Femur (tissue), 1 donor: ENCODE results near the gene SLC35E4.
"Not testable (repeated sequence)": the region's sequence is repeated elsewhere in the genome, so short reads cannot be mapped to it uniquely, and the experiment has no call there.

ENCODE experiments used
- DNase-seq: peaks from one replicate; pipeline ENCODE4 v3.0.0-alpha.2; 2017

Gene SLC35E4

DNA sequence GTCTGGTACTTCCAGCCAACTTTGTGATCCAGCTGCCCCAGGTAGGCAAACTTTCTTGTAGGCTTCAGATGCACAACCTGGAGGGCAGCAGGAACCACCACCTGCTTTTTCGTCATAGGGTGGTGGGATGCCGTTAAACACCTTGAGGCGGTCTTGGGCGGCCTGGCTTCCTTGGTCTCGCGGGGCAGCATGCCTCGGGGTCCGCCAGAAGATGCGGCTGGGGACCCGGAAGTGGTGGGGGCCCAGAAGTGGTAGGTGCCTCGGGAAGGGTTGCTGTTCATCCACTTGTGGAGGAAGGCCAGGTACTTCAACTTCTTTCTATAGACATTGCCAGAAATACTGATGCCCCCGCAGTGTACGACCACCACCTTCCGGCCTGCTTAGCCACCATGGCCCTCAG, 18.8 kb downstream of the SLC35E4 start:
- no peak for DNase-seq

DNA sequence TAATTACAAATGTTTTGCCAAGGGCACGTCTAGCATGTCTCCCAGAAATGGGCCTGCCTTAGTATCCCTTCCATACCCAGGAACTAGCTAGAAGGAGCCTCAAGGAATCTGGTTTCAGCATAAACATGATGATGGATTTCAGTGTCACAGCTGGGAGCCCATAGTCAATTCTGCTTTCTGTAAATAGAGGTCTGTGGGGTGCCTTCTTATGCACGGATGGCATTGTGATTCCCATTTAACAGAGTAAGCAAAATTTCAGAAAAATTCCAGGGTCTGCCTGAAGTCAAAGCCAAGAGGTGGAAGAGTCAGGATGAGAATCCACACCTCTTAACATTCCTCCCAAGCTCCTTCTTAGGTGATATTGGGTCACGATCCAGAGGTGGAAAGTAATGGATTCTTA, 20.0 kb downstream of the SLC35E4 start:
- DNase-seq, result no peak

DNA sequence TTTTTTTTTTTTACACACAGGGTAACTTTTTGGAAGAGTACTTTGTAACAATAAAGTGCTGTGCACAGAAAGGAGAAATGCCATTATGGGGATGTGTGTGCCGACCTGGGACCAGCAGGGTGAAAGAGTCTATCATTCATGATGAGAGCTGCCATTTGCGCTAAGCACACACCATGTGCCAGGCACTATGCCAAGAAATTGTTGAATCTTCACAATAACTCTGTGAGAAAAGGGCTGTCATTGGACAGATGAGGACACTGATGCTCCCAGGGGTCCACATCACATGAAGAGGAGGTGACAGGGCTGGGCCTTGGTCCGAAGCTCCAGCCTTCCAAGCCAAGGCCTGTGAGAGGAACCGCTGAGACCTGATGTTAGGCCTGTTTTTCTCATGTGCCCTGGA, 26.5 kb downstream of the SLC35E4 start:
- no peak for DNase-seq

DNA sequence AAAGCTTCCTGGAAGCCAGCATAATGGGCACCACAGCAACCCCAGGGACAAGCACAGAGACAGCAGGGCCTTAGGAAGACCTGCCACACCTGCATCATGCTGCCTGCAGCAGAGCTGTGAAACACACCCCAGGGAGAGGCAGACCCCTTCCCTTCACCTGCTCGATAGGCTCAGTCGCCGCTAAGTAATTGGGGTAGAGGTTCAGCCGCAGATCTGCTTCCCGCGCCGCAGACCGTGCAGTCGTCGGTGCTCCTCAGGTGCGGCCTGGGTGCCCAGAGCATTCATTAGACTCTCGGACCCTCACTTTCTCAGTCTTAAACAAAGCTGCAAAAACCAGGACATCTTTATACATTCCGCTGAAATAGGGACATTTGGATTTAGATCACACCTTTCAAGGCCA, 29.2 kb downstream of the SLC35E4 start:
- no peak for DNase-seq

DNA sequence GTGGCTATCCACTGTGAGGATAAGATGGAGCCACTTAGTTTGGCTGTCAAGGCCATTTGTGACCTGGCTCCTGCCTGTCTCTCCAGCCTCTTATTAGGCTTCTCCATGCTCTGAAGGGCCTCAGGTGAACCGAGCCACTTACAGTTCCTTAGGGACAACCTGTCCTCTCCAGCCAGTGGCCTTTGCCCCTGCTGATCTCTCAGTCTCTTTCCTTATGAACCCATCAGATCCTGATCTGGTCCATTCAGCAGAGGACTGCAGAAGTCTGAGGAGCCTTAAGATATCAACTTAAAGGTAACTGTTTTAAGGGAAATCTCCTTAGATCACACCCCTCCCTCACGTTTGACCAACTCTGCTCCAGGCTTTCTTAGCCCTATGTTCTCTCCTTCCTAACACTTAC, 29.7 kb downstream of the SLC35E4 start:
- DNase-seq, result no peak

DNA sequence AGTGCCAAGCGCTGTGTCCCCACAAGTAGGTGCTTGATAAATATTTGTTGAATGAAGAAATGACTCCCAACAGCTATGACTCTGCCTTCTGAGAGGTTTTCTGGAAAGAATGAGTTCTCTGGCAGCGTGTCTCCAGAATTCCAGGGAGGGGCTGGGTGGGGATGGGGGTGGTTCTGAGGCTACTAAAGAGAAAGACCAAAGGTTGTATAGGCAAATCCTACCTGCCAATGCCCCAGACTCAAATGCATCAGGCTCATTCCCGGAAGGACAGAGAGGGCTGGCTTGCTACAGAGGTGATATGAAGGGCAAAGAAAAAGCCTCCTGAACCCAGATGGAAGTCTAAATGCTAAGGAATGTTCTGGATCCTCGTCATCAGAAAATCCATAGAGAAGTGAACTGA, 30.2 kb downstream of the SLC35E4 start:
- DNase-seq, result no peak

DNA sequence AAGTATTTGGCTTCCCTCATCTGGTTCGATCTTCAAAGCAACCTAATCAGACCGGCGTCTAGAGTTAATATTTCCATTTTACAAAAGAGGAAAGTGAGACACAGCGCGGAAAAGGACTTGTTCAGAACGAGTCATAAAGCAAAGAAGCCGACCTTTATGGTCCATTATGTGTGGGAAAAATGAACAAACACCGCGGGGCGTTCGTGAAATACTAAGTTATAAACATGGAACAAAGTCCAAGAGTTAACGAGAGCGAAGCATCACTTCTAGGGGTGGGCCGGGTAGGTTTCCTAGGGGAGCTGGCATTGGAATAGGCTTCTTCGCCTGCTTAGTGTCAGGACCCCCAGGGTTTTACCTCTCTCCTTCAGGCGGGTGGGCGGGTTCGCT, 31.5 kb downstream of the SLC35E4 start:
- no peak for DNase-seq

DNA sequence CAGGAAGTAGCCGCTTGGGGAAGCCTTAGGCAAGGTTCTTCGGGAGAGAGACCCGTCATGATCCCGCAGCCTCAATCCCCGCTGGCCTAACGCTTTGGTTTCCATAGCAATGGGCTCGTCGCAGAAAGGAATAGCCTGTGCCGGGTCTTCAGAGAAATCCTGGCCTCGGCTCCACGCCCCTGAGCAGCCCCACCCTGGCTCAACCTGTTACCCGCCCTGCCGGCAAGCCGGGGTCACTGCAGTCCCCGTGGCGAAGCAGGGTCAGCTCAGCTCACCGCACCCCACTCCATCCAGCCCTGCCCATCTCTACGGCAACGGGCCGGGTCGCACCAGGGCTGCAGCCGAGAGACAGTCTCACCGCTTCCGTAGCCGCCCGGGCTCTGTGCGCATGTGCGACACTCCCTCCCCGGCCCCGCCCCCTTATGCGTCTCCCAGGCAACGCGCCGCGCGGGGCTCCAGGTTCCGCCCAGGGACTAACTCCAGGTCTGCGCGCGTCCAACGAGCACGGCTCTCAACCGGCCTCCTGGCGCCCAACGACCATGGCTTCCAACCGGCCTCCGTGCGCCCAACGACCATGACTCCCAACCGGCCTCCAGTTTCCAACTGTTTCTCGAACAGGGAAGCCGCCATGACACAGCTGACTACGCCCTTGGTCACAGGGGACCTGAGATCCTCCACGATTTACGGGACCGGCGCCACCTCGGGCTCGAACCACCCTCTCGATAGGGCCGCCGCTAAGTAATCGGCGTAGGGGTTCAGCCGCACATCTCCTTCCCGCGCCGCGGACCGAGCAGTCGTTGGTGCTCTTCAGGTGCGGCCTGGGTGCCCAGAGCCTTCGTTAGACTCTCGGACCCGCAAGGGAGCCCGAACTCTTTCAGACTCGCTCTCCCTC, 32.2 kb downstream of the SLC35E4 start, which contains the start of gene DUSP18:
TSS of gene DUSP18 (minus strand) at position 382 of the 892 bp plus-strand sequence. CDS start 3,872 bp downstream, outside the sequence.
- peak; percentile 95 for DNase-seq

DNA sequence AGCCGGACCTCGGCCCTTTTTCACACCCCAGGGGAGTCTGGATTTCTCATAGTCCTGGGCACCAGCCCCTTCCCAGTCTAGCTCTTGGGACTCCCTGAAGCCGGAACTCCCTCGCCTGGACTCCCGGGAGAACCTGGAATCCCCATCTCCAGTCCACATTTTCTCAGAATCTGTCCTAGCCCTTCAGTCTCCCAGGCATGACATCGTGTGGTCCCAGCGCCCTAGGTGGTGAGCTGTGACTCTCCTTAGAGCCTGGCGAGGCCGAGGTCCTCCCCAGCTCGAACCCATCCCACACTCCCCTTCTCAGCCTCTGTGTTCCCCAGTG, 32.8 kb downstream of the SLC35E4 start:
- DNase-seq, result no peak

DNA sequence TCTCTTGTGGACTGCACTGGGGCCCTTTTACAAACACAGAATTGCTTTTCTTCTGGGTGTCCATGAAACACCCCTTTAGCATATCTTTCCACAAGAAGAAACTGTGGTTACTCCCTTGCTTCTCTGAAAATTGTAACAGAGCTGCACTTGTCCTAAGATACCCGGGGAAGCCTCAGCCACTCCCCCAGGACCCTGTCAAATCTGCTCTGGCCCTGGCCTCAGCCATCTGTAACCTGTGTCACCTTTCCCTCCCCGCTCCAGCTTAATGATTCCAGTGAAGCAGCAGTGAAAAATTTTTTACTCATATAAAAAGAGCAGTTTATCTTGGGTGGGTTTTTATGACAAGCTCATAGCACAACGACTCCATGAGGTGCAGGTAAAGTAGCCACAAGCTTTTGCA, 35.5 kb downstream of the SLC35E4 start:
- DNase-seq, result no peak

DNA sequence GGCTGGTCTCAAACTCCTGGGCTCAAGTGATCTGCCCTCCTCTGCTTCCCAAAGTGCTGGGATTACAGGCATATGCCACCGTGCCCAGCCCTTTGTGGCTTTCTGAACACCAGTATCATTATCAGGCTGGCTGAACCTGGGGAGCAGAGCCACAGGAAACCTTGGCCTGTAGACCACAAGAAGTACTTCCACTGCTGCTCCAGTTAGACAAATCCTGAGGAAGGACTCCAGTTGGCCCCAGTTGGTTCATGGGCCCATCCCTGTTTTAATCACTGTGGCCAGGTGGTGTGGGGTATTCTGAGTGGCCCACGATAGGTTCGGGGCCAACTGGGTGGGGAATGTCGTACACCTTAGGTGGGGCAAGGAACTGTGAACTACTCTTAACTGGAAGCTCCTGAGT, 37.6 kb downstream of the SLC35E4 start:
- no peak for DNase-seq

DNA sequence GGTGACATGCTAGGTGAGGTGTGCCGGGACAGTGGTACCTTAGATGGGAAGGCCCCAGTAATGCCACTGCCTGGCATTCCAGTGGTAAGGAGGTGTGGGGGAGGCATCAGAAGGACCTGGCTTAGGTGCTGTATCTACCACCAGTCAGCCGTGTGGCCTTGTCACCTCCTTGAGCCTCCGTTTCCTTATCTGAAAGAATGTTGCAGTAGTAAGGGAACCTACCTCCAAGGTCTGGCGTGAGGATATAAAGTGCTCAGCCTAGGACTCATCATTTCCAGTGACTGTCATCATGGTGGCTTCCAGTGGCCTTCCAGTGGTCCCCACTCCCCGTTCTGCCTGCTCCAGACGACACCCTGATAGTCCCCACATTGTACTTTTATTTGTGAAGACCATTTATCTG, 38.9 kb downstream of the SLC35E4 start:
- DNase-seq, result no peak

DNA sequence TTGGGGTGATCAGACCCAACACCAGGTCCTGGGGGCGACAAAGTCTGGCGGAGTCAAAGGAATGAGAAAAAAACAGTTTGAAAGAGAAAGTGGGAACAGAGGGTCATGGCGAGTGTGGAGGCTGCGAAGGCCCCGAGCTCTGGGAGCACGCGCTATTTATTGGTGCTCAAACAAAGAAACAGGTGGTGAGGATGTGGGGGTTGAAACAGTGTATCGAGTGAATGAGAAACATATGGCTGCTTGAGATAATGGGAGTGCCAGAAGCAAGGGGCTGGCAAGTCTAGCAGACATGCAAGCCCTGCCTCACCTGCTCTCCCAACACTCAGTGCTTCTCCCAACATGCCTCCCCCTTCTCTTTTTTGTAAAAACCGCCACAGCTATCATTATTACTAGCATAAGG, 39.9 kb downstream of the SLC35E4 start:
- DNase-seq, result no peak

DNA sequence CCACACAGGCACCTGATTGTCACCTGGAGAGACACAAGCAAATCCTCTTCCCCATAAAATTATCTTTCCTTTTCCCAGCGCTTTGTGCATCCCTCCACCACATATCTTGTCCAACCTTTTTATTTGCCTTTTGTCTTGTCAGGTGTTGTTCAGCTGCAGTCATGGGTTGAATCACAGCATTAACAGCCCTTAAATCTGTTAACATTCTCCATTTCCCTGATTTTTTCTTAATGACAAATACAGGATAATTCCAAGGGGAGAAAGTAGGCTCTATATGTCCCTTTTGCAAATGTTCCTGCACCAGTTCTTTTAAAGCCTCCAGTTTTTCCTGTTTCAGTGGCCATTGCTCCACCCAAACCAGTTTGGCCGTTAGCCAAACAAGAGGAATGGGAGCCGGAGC, 41.0 kb downstream of the SLC35E4 start:
- not testable (repeated sequence) for DNase-seq

DNA sequence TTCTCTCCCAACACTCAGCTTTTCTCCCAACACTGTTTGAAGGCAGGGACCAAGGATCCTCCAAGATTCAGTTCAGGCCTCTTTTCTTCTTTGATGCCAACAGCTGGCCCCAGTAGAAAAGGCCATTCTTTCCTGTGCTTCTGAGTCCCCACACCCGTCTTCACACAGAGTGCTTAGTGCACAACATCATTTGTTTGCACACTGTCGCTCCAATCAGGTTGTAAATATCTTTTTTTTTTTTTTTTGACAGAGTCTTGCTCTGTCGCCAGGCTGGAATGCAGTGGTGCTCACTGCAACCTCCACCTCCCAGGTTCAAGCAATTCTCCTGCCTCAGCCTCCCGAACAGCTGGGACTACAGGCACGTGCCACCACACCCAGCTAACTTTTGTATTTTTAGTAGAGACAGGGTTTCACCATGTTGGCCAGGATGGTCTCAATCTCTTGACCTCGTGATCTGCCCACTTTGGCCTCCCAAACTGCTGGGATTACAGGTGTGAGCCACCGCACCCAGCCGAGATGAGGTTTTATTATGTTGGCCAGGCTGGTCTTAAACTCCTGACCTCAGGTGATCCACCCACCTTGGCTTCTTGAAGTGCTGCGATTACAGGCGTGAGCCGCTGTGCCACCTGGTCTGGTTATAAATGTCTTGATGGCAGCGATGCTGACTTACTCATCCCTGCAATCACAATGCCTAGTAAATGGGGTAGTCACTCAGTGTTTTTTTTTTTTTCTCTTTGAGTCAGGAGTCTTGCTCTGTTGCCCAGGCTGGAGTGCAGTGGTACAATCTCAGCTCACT, 44.5 kb downstream of the SLC35E4 start:
- DNase-seq, result not testable (repeated sequence)

DNA sequence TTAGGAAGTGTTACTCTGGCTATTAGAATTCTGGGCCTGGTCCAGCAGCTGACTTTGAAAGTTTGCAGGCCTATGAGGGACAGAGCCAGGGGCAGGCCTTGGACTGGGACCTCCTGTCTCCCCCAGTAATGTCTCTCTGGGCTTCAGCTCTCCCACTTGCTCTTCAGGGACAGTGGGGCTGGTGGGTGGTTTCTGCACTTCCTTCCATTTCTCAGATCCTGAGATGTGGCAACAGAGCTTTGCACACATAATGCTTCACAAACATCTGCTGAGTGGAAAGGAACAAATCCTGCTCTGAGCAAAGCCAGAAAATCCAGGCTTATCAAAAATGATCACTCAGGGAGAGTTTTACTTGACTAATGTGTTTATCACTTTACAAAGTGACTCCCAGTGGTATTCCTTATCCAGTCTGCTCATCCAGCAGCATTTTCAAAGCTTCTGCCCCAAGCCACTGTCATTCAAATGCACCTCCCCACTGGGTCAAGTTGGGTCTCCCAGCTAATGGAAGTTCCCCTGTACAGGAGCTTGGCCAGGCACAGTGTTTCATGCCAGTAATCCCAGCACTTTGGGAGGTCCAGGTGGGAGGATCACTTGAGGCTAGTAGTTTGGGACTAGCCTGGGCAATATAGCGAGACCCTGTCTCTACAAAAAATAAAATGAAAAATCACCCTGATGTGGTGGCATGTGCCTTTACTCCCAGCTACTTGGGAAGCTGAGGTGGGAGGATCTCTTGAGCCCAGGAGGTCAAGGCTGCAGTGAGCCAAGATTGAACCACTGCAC, 45.6 kb downstream of the SLC35E4 start:
- DNase-seq, result no peak

DNA sequence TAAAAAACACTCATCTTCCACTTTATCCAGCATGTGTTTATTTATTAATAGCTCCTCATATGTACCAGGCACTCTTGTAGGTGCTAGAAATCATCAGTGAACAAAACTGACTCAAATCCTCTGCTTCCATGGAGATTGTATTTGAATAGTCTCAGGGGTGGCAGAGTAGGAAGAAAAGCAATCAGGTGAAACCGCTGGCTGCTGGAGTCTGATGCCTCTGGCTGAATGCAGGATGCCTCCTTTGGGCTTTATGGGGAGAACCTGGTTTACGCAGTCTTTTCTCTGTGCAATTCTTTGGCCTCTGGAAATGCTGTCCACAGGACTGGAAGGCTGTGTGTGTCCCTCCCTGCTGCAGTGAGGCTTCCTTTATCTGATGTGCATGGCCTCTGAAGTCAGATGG, 46.2 kb downstream of the SLC35E4 start:
- DNase-seq, result no peak

DNA sequence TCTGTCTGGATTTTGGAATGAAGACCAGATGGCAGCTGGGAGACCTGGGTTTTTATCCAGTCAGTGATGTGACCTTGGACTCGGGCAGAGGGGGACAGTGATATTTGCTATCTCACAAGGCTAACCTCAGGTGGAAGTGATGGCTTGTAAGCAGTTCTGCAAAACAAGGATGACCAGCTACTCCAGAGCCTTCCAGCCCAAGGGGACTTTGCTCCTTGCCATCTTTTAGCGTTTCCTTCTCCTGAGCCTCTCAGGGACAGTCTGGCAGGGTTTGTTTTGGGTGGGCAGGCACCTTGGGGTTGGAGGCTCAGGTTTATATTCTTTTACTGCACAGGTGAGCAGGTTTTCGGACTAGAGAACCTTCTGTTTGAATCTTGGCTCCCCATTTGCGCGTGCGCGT, 49.6 kb downstream of the SLC35E4 start:
- no peak for DNase-seq

DNA sequence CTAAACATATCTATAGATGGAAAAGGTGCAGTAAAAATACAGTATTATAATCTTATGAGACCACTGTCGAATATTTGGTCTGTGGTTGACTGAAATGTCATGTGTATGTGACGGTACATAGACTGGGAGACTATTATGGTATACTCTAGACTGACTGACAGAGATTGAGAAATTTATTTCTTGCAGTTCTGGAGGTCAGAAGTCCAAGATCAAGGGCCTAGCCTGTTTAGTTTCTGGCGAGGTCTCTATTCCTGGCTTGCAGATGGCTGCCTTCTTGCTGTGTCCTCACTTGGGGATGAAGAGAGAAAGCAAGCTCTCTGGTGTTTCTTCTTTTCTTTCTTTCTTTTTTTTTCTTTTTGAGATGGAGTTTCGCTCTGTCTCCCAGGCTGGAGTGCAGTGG, 51.8 kb downstream of the SLC35E4 start:
- no peak for DNase-seq

DNA sequence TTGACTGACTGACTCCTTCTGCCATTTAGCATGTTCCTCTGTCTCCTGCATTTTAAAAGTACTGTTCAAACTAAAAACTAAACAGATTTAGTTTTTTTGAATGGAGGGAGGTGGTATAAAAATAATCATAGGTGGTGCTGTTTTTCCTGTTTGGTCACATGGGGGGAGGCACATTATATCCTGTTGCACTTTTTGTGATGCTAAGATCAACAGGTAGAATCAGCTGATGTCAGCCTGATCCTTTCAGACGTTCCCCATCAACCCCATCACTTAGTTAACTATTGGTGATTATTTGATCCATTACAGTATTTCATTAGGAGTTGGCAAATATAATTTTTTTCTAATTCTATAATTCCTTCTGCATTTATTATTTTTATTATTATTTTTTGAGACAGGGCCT, 54.0 kb downstream of the SLC35E4 start:
- no peak for DNase-seq

DNA sequence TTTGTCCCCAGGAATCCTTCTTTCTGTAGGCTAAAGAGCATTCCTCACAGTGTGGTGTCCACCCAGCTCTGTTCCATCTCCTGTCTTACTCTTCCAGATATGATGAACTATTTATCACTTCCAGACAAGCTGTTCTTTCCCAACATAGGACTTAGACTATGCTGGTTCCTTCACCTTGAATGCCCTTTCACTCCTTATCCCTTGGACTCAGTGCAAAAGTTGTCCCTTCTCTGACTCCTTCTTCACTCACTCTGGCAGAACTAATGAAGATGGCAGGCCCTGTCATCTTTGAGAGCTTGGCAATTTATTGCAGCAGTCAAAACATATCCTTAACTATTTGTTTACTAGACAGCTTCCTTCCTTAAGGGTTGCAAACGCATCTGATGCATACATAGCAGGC, 55.6 kb downstream of the SLC35E4 start:
- DNase-seq, result no peak

DNA sequence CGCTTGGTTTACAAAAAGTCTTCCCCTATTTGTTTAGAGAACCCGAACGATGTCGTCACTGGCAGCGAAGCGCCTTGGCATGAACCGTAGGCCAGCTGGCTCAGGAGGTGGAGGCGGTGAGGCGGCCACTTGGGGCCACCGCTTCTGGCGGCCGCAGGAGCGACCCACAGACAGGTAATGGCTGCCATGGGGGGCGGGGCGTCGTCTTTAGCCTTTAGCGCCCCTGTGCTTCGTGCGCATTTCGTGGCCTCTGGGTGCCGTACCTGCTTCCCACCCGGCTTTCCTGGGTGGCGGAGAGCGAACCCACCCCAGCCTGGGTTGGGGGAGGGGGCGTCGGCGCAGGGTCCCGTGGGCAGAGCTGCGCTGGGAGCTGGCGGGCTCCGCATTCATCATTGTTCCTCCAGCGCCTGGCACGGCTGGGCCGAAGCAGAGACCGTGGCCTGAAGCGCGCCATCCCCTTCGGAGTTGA, 58.6 kb downstream of the SLC35E4 start:
- DNase-seq, result peak; percentile 50

DNA sequence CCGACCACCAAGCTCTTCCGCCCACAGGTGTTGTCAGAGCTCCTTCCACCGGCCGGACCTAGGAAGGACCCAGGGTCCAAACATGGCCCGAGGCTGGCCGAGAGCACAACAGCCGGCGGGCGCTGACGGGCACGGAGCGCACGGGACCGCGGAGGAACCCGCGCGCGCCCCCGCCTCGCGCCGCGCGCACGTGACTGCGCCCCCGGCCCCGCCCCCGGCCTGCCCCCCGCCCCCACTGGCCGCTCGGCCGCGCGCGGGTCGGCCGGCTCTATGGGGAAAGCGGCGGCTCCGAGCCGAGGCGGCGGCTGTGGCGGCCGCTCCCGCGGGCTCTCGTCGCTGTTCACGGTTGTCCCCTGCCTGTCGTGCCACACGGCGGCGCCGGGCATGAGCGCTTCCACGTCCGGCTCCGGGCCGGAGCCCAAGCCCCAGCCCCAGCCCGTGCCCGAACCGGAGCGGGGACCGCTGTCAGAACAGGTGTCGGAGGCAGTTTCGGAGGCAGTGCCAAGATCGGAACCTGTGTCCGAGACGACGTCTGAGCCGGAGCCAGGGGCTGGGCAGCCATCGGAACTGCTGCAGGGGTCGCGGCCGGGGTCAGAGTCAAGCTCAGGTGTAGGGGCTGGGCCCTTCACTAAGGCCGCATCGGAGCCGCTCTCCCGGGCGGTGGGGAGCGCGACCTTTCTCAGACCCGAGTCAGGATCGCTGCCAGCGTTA, 59.2 kb downstream of the SLC35E4 start, which contains the start of gene OSBP2:
TSS of gene OSBP2 (plus strand) at position 235 of the 711 bp plus-strand sequence. CDS start at position 271, 36 bp downstream.
- DNase-seq, result peak; percentile 32
